Measurements from ENCODE around the gene ZNF300.

- no peak for TF ChIP-seq GATA3 (IDR thresholded peaks at IDR 0.05; ENCODE audit: low read depth, low read length)
- no peak for TF ChIP-seq GATA2 (IDR thresholded peaks at IDR 0.05; ENCODE audit: low read depth, low read length)
These were observed 9.1 kb downstream of the ZNF300 start for GRCh38 chr5:150895431-150896428.

Measured in SH-SY5Y (cell line).